OCI-LY3 (cell line): ENCODE data around the gene SART3.

Source experiments
- H2AFZ ChIP-seq: fragments of 200-600, 300-600 bp; shearing (Covaris generic); 2 replicates; pipeline ENCODE4 v1.6.0; 2014; ENCODE audit warnings: antibody characterized with exemption, low read depth, low read length
- H3K27ac ChIP-seq: fragments of 200-600, 300-600 bp; sonication (generic); 2 replicates; pipeline ENCODE4 v1.5.1; 2014; ENCODE audit warnings: mild to moderate bottlenecking, low read length, moderate library complexity, mixed read lengths
- H3K27me3 ChIP-seq: fragments of 200-600, 300-600 bp; sonication (generic); 2 replicates; pipeline ENCODE4 v1.6.1; 2014; ENCODE audit warnings: low read depth, low read length, mixed read lengths
- H3K36me3 ChIP-seq: fragments of 200-600, 300-600 bp; sonication (generic); replicated peaks from 2 replicates; pipeline ENCODE3; 2014; ENCODE audit warnings: low read depth, low read length, mixed read lengths
- H3K4me1 ChIP-seq: fragments of 300-600, 200-600 bp; sonication (generic); 2 replicates; pipeline ENCODE4 v1.6.1; 2014; ENCODE audit warnings: low read length, mixed read lengths
- H3K4me2 ChIP-seq: fragments of 200-600, 300-600 bp; sonication (generic); 2 replicates; pipeline ENCODE4 v1.6.1; 2014; ENCODE audit warnings: low read length, mixed read lengths
- H3K4me3 ChIP-seq: fragments of 300-600, 200-600 bp; sonication (generic); 2 replicates; pipeline ENCODE4 v1.5.1; 2014; ENCODE audit warnings: antibody characterized with exemption, mild to moderate bottlenecking, low read length, moderate library complexity
- H3K79me2 ChIP-seq: fragments of 300-600, 200-600 bp; shearing (Covaris generic); 2 replicates; pipeline ENCODE4 v1.6.1; 2014; ENCODE audit warnings: mild to moderate bottlenecking, low read length, mixed read lengths
- H3K9ac ChIP-seq: fragments of 300-600, 200-600 bp; shearing (Covaris generic); 2 replicates; pipeline ENCODE4 v1.6.0; 2014; ENCODE audit warnings: mild to moderate bottlenecking, low read length, moderate library complexity
- H3K9me3 ChIP-seq: fragments of 200-600, 300-600 bp; shearing (Covaris generic); 2 replicates; pipeline ENCODE4 v1.6.1; 2014; ENCODE audit warnings: low read length, mixed read lengths; ENCODE audit not compliant: insufficient read depth
- H4K20me1 ChIP-seq: fragments of 200-600, 300-600 bp; sonication (generic); 2 replicates; pipeline ENCODE4 v1.6.1; 2016; ENCODE audit warnings: low read length, mixed read lengths; ENCODE audit not compliant: insufficient read depth
- CTCF ChIP-seq: fragments of 200-600, 300-600 bp; sonication (generic); IDR thresholded peaks from 2 replicates; pipeline ENCODE4 v1.5.1; 2014; ENCODE audit warnings: antibody characterized with exemption, low read length, low read depth
- EZH2phosphoT487 ChIP-seq: fragments of 200-600 bp; shearing (Covaris generic); IDR thresholded peaks from 2 replicates; pipeline ENCODE4 v1.6.1; 2018; ENCODE audit warnings: antibody characterized with exemption, mixed run types, low read depth

SART3 gene

DNA sequence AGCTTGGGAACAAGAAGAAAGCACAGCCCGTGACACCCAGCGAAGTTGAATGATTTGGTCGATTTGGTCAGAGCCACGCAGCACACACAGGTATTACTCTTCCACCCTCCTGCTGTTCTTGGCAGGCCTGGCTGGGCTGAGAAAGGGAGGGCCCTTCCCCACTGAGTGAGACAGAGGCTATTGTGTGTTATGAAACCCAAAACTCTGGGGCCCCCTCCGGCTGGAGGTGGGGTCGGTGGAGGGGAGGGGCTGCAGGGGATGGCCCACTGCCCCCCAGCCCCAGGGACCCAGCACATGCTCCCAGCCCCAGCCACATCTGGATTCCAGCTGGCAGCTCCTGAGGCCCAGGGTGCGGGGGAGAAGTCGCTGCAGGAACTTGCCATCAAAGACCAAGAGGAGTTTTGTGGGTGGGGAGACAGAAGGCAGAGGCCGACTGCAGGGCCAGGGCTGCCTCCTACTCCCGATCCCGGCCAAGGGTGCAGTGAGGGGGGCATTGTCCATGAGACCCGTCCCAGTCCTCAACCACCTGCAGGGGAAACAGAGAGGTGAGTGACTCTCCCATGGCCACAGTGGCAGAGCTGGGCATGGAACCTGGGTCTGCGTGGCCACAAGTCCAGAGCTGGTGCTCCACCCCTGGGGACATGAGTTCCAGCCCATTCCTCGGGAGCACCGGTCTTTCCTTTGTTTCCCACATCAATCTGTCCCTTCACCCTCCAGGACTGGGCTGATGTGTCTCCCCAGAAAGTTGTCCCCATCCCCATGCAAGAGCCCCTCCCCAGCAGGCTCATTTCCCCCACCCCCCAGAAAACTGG, 28.3 kb upstream of the SART3 start:
- no peak overlapping the region for H3K27ac ChIP-seq
- peaks cover 4% of the 10 kb centered on the region; the same call in 1 of the 2 replicates for H3K4me1 ChIP-seq
- H4K20me1 ChIP-seq, result no peaks in the 10 kb centered on the region
- TF ChIP-seq CTCF (no peak), EZH2phosphoT487 (no peak)
- H3K4me3 ChIP-seq, result no peak overlapping the region
- no peak overlapping the region for H3K4me2 ChIP-seq
- H3K36me3 ChIP-seq, result no peaks in the 10 kb centered on the region
- H3K79me2 ChIP-seq, result no peaks in the 10 kb centered on the region
- H3K9ac ChIP-seq, result no peak overlapping the region
- no peak overlapping the region for H2AFZ ChIP-seq
- H3K27me3 ChIP-seq, result peaks cover 9% of the 10 kb centered on the region
- H3K9me3 ChIP-seq, result no peaks in the 10 kb centered on the region

- no peaks in the 10 kb centered on the region for H3K79me2 ChIP-seq
- no peak overlapping the region for H2AFZ ChIP-seq
- no peak for TF ChIP-seq EZH2phosphoT487
- no peak for TF ChIP-seq CTCF
- peaks cover 9% of the 10 kb centered on the region for H3K27me3 ChIP-seq
- no peaks in the 10 kb centered on the region for H3K9me3 ChIP-seq
- H3K27ac ChIP-seq, result no peak overlapping the region
- H3K9ac ChIP-seq, result no peak overlapping the region
- H3K36me3 ChIP-seq, result no peaks in the 10 kb centered on the region
- H3K4me2 ChIP-seq, result no peak overlapping the region
- H4K20me1 ChIP-seq, result no peaks in the 10 kb centered on the region
- H3K4me1 ChIP-seq, result peaks cover 4% of the 10 kb centered on the region; the same call in 1 of the 2 replicates
- H3K4me3 ChIP-seq, result no peak overlapping the region
Observed at GRCh38 chr12:108587826-108588225, 26.9 kb upstream of the SART3 start.

GRCh38 chr12:108586306-108586705, 25.3 kb upstream of the SART3 start:
- Histone ChIP-seq H3K79me2 (no peaks in the 10 kb centered on the region), H3K4me2 (no peak overlapping the region), H3K4me1 (peaks cover 4% of the 10 kb centered on the region; the same call in 1 of the 2 replicates), H3K9ac (no peak overlapping the region), H4K20me1 (no peaks in the 10 kb centered on the region), H3K27ac (no peak overlapping the region), H3K36me3 (no peaks in the 10 kb centered on the region), H3K27me3 (peaks cover 9% of the 10 kb centered on the region), H3K9me3 (no peaks in the 10 kb centered on the region), H3K4me3 (no peak overlapping the region), H2AFZ (no peak overlapping the region)
- TF ChIP-seq EZH2phosphoT487, result no peak
- TF ChIP-seq CTCF, result no peak

- Histone ChIP-seq H3K4me2 (no peak overlapping the region), H3K79me2 (no peaks in the 10 kb centered on the region), H3K4me3 (no peak overlapping the region), H4K20me1 (no peaks in the 10 kb centered on the region), H3K9ac (no peak overlapping the region), H3K27ac (no peak overlapping the region), H3K4me1 (peaks cover 4% of the 10 kb centered on the region; the same call in 1 of the 2 replicates), H3K36me3 (no peaks in the 10 kb centered on the region), H3K9me3 (no peaks in the 10 kb centered on the region), H2AFZ (no peak overlapping the region), H3K27me3 (peaks cover 9% of the 10 kb centered on the region)
- no peak for TF ChIP-seq CTCF
- TF ChIP-seq EZH2phosphoT487, result no peak
Observed at GRCh38 chr12:108585864-108586263, 24.9 kb upstream of the SART3 start.
